PC-9 (cell line): ENCODE measurements around the gene NXN. TPM values are rescaled to one million over a fixed set of nuclear protein-coding genes. Genes with fewer than 3 reads are reported as not detected.

ENCODE experiments used
- BruUV-seq: library from RNA; stranded (reverse); fragments of 400-500 nt; replicated peaks from 2 replicates; lab custom pipeline; 2021; lab: Mats Ljungman, UMichigan
- CTCF ChIA-PET: fragments of 300-600 bp; sonication (Branson Sonifier 250); formaldehyde crosslinking; loops from one replicate; lab custom pipeline; 2022; ENCODE audit warnings: antibody characterized with exemption; lab: Charles Lee
- POLR2A ChIA-PET: fragments of 300-600 bp; sonication (Branson Sonifier 250); formaldehyde crosslinking; loops from one replicate; lab custom pipeline; 2022; ENCODE audit warnings: antibody characterized with exemption; ENCODE audit not compliant: unreplicated experiment; lab: Charles Lee
- DNase-seq, 2 experiments: peaks; one replicate each; pipeline versions ENCODE4 v3.0.0 to v3.0.0-alpha.2; 2015 to 2022; ENCODE audit warnings: mixed read lengths in 1 of 2
- H2AFZ ChIP-seq: fragments of 200-600 bp; sonication (generic); 2 replicates; pipeline ENCODE4 v1.8.1; 2017; ENCODE audit warnings: antibody characterized with exemption
- H3F3A ChIP-seq: fragments of 200-600 bp; sonication (generic); 2 replicates; pipeline ENCODE4 v1.8.1; 2017; ENCODE audit warnings: antibody characterized with exemption, mild to moderate bottlenecking, low read depth; ENCODE audit not compliant: insufficient read depth
- H3K27ac ChIP-seq: fragments of 200-600 bp; sonication (generic); 2 replicates; pipeline ENCODE4 v1.6.1; 2016; ENCODE audit warnings: mixed run types
- H3K27me3 ChIP-seq: fragments of 200-600 bp; sonication (generic); 2 replicates; pipeline ENCODE4 v1.6.1; 2016; ENCODE audit warnings: low read depth, mixed run types; ENCODE audit not compliant: insufficient read depth
- H3K36me3 ChIP-seq: fragments of 200-600 bp; sonication (generic); 2 replicates; pipeline ENCODE4 v1.6.1; 2016; ENCODE audit warnings: low read depth, mixed run types
- H3K4me1 ChIP-seq: fragments of 200-600 bp; sonication (generic); replicated peaks from 2 replicates; pipeline ENCODE4 v1.6.1; 2016; ENCODE audit warnings: mixed run types; ENCODE audit not compliant: insufficient read depth
- H3K4me2 ChIP-seq: fragments of 200-600 bp; sonication (generic); 2 replicates; pipeline ENCODE4 v1.6.1; 2017; ENCODE audit warnings: mixed run types
- H3K4me3 ChIP-seq: fragments of 200-600 bp; sonication (generic); 2 replicates; pipeline ENCODE4 v1.6.1; 2016; ENCODE audit warnings: mixed run types
- H3K79me2 ChIP-seq: fragments of 200-600 bp; sonication (generic); 2 replicates; pipeline ENCODE4 v1.6.1; 2017; ENCODE audit warnings: low read depth, mixed run types
- H3K9me2 ChIP-seq: fragments of 200-600 bp; sonication (generic); 2 replicates; pipeline ENCODE4 v1.8.1; 2017; ENCODE audit warnings: mild to moderate bottlenecking; ENCODE audit not compliant: insufficient read depth
- H3K9me3 ChIP-seq: fragments of 200-600 bp; sonication (generic); 2 replicates; pipeline ENCODE4 v1.8.1; 2016; ENCODE audit warnings: low read depth; ENCODE audit not compliant: insufficient read depth
- H4K20me1 ChIP-seq: fragments of 200-600 bp; sonication (generic); 2 replicates; pipeline ENCODE4 v1.8.1; 2017; ENCODE audit not compliant: insufficient read depth
- CTCF ChIP-seq: fragments of 200-600 bp; sonication (generic); conservative IDR thresholded peaks from 2 replicates; pipeline ENCODE4 v1.6.1; 2017; ENCODE audit warnings: mixed run types, antibody characterized with exemption, mild to moderate bottlenecking, moderate library complexity
- EZH2 ChIP-seq: fragments of 200-600 bp; sonication (generic); IDR thresholded peaks from 2 replicates; pipeline ENCODE4 v1.8.0; 2017; ENCODE audit warnings: antibody characterized with exemption, low read depth
- intact Hi-C: fragments of 100-400 bp; cut with micrococcal nuclease; formaldehyde crosslinking; loops from one replicate; pipeline ENCODE4 v1.10.0; 2022; ENCODE audit not compliant: unreplicated experiment
- total RNA-seq: library from RNA; stranded (reverse); gene quantifications from 2 replicates; pipeline ENCODE4 v1.2.3, GENCODE V29; 2021

Gene NXN
- total RNA-seq, 1 experiment from 2014 or later = 59.8 TPM

GRCh38 chr17:823501-823902 lies 156.1 kb downstream of the NXN start:
- no peaks in the 10 kb centered on the region for H3K79me2 ChIP-seq
- no peak overlapping the region for H2AFZ ChIP-seq
- CTCF ChIA-PET = interaction anchor here (0.5 kb wide), 1 partner anchor 44 kb away, joined by 6 read pairs; no protein-coding TSS in a partner anchor
- DNase-seq = no peak
- no peaks in the 10 kb centered on the region for H3K9me3 ChIP-seq
- peaks cover 6% of the 10 kb centered on the region; the same call in 1 of the 2 replicates for H4K20me1 ChIP-seq
- H3K36me3 ChIP-seq = no peaks in the 10 kb centered on the region
- H3K27me3 ChIP-seq = no peaks in the 10 kb centered on the region
- H3K9me2 ChIP-seq = no peaks in the 10 kb centered on the region
- TF ChIP-seq CTCF (no peak), EZH2 (no peak)
- POLR2A ChIA-PET = no interaction called here
- H3K4me2 ChIP-seq = no peak overlapping the region
- no peaks in the 10 kb centered on the region for H3K4me1 ChIP-seq
- H3K4me3 ChIP-seq = no peak overlapping the region
- intact Hi-C loops = no loop called here
- no peaks in the 10 kb centered on the region for H3F3A ChIP-seq
- BruUV-seq = no TSS peak
- H3K27ac ChIP-seq = no peak overlapping the region

DNA sequence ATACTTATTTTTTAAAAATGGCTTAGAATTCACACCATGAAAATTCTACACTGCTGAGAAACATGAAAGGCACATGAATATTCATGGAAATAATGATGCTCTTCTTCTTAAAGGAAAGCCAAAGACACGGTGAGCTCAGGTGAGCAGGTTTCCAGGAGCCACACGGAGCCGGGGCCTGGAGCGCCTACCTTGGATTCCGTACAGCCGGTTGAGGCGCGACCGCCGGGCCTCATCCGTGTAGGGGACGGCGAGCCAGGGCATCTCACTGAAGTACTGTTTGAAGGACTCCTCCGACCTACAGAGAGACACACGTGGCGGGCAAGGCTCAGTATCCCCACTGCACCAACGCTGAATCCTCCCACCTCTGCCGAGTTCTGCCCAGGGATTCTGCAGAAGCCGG lies 160.3 kb downstream of the NXN start:
- no peaks in the 10 kb centered on the region for H3K9me2 ChIP-seq
- DNase-seq = no peak
- no peaks in the 10 kb centered on the region for H3K36me3 ChIP-seq
- POLR2A ChIA-PET = no interaction called here
- CTCF ChIA-PET = interaction anchor here (0.5 kb wide), 1 partner anchor 162 kb away, joined by 3 read pairs; no protein-coding TSS in a partner anchor
- H2AFZ ChIP-seq = no peak overlapping the region
- H3K27ac ChIP-seq = no peak overlapping the region
- H3K4me2 ChIP-seq = no peak overlapping the region
- H3K79me2 ChIP-seq = no peaks in the 10 kb centered on the region
- H3K4me1 ChIP-seq = no peaks in the 10 kb centered on the region
- H3K9me3 ChIP-seq = no peaks in the 10 kb centered on the region
- H4K20me1 ChIP-seq = no peaks in the 10 kb centered on the region; the same call in 1 of the 2 replicates
- H3F3A ChIP-seq = no peaks in the 10 kb centered on the region
- TF ChIP-seq EZH2 (no peak), CTCF (no peak)
- no TSS peak for BruUV-seq
- intact Hi-C loops = no loop called here
- no peaks in the 10 kb centered on the region for H3K27me3 ChIP-seq
- no peak overlapping the region for H3K4me3 ChIP-seq

DNA sequence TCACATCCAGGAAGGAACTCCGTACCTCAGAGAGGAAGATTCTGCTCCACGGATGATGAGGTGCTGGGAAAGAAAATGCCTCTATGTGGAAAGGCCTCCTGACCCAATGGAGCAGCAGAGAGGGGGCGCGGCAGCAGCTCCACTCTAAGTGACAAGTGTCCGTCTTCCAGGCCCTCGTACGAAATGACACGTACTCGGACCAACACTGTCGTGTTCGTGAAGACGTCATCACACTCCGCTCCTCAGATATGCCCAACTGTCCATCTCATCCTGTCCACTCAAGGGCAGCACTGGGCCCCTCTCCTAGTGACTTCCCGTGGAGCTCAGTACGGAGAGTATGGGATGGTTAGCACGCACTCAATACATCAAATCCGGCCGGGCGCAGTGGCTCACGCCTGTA lies 165.2 kb downstream of the NXN start:
- no peak overlapping the region for H2AFZ ChIP-seq
- no peaks in the 10 kb centered on the region for H3K9me3 ChIP-seq
- intact Hi-C loops = no loop called here
- no peak overlapping the region for H3K4me3 ChIP-seq
- H3K4me2 ChIP-seq = no peak overlapping the region
- ChIA-PET CTCF (no interaction called here), POLR2A (no interaction called here)
- no peaks in the 10 kb centered on the region for H3K79me2 ChIP-seq
- H3K4me1 ChIP-seq = no peaks in the 10 kb centered on the region
- H3K27ac ChIP-seq = no peak overlapping the region
- no peaks in the 10 kb centered on the region for H3K27me3 ChIP-seq
- no peaks in the 10 kb centered on the region for H4K20me1 ChIP-seq
- no peaks in the 10 kb centered on the region for H3F3A ChIP-seq
- no peaks in the 10 kb centered on the region for H3K9me2 ChIP-seq
- no peaks in the 10 kb centered on the region for H3K36me3 ChIP-seq
- TF ChIP-seq CTCF (no peak), EZH2 (no peak)
- no peak for DNase-seq
- no TSS peak for BruUV-seq
